GM12878 (cell line): ENCODE results near the gene SZRD1. TPM values are rescaled to one million over a fixed set of nuclear protein-coding genes. Genes with fewer than 3 reads are reported as not detected.
A peak's percentile ranks its signal among the peaks of the same experiment; 100 is the strongest.

Source experiments
- ATAC-seq: fragments of 200-7000 bp; cut with Tn5 transposase; 3 replicates; pipeline ENCODE4 v1.9.1; 2020; ENCODE audit warnings: mild to moderate bottlenecking, moderate library complexity
- BruUV-seq: library from RNA; stranded (reverse); fragments of 400-500 nt; replicated peaks from 2 replicates; lab custom pipeline; 2021; lab: Mats Ljungman, UMichigan
- CTCF ChIA-PET: fragments of 300-600 bp; sonication (Branson Sonifier 250); formaldehyde crosslinking; extraction: SDS; loops from one replicate; lab custom pipeline; 2021; ENCODE audit warnings: inconsistent platforms; lab: Yijun Ruan, JAX
- POLR2A ChIA-PET: fragments of 350-600 bp; formaldehyde crosslinking; extraction: SDS; loops from one replicate; lab custom pipeline; 2021; ENCODE audit warnings: inconsistent platforms; lab: Charles Lee
- RAD21 ChIA-PET: fragments of 300-600 bp; sonication (Branson Sonifier 250); formaldehyde crosslinking; loops from one replicate; lab custom pipeline; 2023; ENCODE audit warnings: antibody characterized with exemption; ENCODE audit not compliant: unreplicated experiment; lab: Charles Lee
- SMC1A ChIA-PET: fragments of 300-600 bp; sonication (Branson Sonifier 250); formaldehyde crosslinking; loops from one replicate; lab custom pipeline; 2023; ENCODE audit not compliant: unreplicated experiment, uncharacterized antibody; lab: Charles Lee
- DNase-seq: peaks from one replicate; pipeline ENCODE4 v3.0.0-alpha.2; 2011; ENCODE audit warnings: low read depth, low spot score
- FAIRE-seq: peaks from 3 replicates; lab custom pipeline; 2011; peaks lifted over from hg19 to GRCh38; lab: Jason Lieb, UNC
- H2AFZ ChIP-seq: 2 replicates; pipeline ENCODE4 v1.6.0; 2011; ENCODE audit warnings: low read depth, low read length, control low read depth; ENCODE audit not compliant: control insufficient read depth
- H3K27ac ChIP-seq: 2 replicates; pipeline ENCODE4 v1.5.1; 2011; ENCODE audit warnings: control low read depth; ENCODE audit not compliant: control insufficient read depth, insufficient read depth
- H3K27me3 ChIP-seq, 2 experiments: replicated peaks in 1 of 2; 2 replicates each; pipeline versions ENCODE4 v1.6.0 to v1.6.1; 2011; ENCODE audit warnings: low read length in 1 of 2; ENCODE audit not compliant: control insufficient read depth in 2 of 2, insufficient read depth in 2 of 2
- H3K36me3 ChIP-seq, 2 experiments: 2 replicates each; pipeline ENCODE4 v1.5.1; 2011; ENCODE audit warnings: low read length in 1 of 2; ENCODE audit not compliant: control insufficient read depth in 2 of 2, insufficient read depth in 2 of 2
- H3K4me1 ChIP-seq: 2 replicates; pipeline ENCODE4 v1.6.1; 2011; ENCODE audit warnings: mild to moderate bottlenecking, low read length, moderate library complexity, mixed read lengths; ENCODE audit not compliant: control insufficient read depth, insufficient read depth
- H3K4me2 ChIP-seq: 2 replicates; pipeline ENCODE4 v1.6.0; 2011; ENCODE audit warnings: control low read depth; ENCODE audit not compliant: control insufficient read depth, insufficient read depth
- H3K4me3 ChIP-seq: fragments of 200-600 bp; sonication (generic); 2 replicates; pipeline ENCODE4 v1.5.1; 2016
- H3K79me2 ChIP-seq: 2 replicates; pipeline ENCODE4 v1.6.0; 2011; ENCODE audit warnings: low read length; ENCODE audit not compliant: control insufficient read depth, insufficient read depth
- H3K9ac ChIP-seq: 2 replicates; pipeline ENCODE4 v1.8.0; 2011; ENCODE audit warnings: low read length, control low read depth, mixed read lengths; ENCODE audit not compliant: control insufficient read depth, insufficient read depth
- H3K9me3 ChIP-seq: replicated peaks from 3 replicates; pipeline ENCODE4 v1.5.1; 2011; ENCODE audit warnings: mild to moderate bottlenecking, low read length; ENCODE audit not compliant: control insufficient read depth, insufficient read depth
- H4K20me1 ChIP-seq: 2 replicates; pipeline ENCODE4 v1.6.0; 2011; ENCODE audit not compliant: control insufficient read depth, insufficient read depth
- CBX5 ChIP-seq: sonication (generic); IDR thresholded peaks from 2 replicates; pipeline ENCODE4 v1.6.1; 2016; ENCODE audit warnings: low read depth, moderate library complexity, mild to moderate bottlenecking, inconsistent platforms
- CEBPB ChIP-seq, 2 experiments: fragments of 150-350 bp in 1 of 2; IDR thresholded peaks; 2 replicates each; pipeline ENCODE4 v1.6.1; 2012 to 2014; ENCODE audit warnings: low read depth in 2 of 2, low read length in 2 of 2, borderline replicate concordance in 1 of 2, inconsistent platforms in 1 of 2
- CUX1 ChIP-seq: IDR thresholded peaks from 2 replicates; pipeline ENCODE4 v1.6.1; 2012; ENCODE audit warnings: improper control_type of control experiment, low read depth, low read length; ENCODE audit not compliant: insufficient replicate concordance
- EGR1 ChIP-seq, 2 experiments: IDR thresholded peaks; 1 replicate in 1 of 2; 2 replicates in 1 of 2; pipeline ENCODE4 v1.6.1; 2011 to 2012; ENCODE audit warnings: low read depth in 2 of 2, low read length in 2 of 2, borderline replicate concordance in 1 of 2, mild to moderate bottlenecking in 1 of 2, moderate library complexity in 1 of 2
- KDM1A ChIP-seq: fragments of 200-600 bp; sonication (generic); IDR thresholded peaks from 2 replicates; pipeline ENCODE4 v1.6.1; 2016; ENCODE audit warnings: borderline replicate concordance
- MYC ChIP-seq: IDR thresholded peaks from 2 replicates; pipeline ENCODE4 v1.6.1; 2011; ENCODE audit warnings: mild to moderate bottlenecking, low read length, moderate library complexity, inconsistent platforms; ENCODE audit not compliant: insufficient read depth, insufficient replicate concordance, insufficient read length, severe bottlenecking
- NFYB ChIP-seq: IDR thresholded peaks from 2 replicates; pipeline ENCODE4 v1.6.1; 2011; ENCODE audit warnings: low read depth, mild to moderate bottlenecking, low read length, improper control_type of control experiment, moderate library complexity; ENCODE audit not compliant: insufficient read depth
- RAD51 ChIP-seq: fragments of 450-650 bp; IDR thresholded peaks from 2 replicates; pipeline ENCODE4 v1.6.1; 2016; ENCODE audit warnings: moderate library complexity, mild to moderate bottlenecking, inconsistent platforms
- RCOR1 ChIP-seq: conservative IDR thresholded peaks from 2 replicates; pipeline ENCODE4 v1.6.1; 2012; ENCODE audit warnings: low read depth, low read length, improper control_type of control experiment
- ZNF622 ChIP-seq: fragments of 450-650 bp; IDR thresholded peaks from 2 replicates; pipeline ENCODE4 v1.6.1; 2017; ENCODE audit warnings: mild to moderate bottlenecking, inconsistent platforms
- WGBS: methylation state at CpG from one replicate; pipeline ENCODE4 v1.1.6; 2016; ENCODE audit warnings: low lambda C conversion rate; ENCODE audit not compliant: insufficient replicate concordance, insufficient coverage; ENCODE audit errors: missing lambda C conversion rate; 5-methylcytosine and 5-hydroxymethylcytosine counted together
- in situ Hi-C: fragments of 300-500 bp; cut with MboI; formaldehyde crosslinking; loops from 9 replicates; pipeline ENCODE4 v1.14.3; 2018; ENCODE audit warnings: mixed read lengths
- intact Hi-C: fragments of 100-400 bp; cut with micrococcal nuclease; formaldehyde crosslinking; loops from one replicate; pipeline ENCODE4 v1.14.2; 2022; ENCODE audit not compliant: unreplicated experiment
- polyA plus RNA-seq, 11 experiments: library from polyadenylated mRNA; depleted of rRNA in 4 of 11; unstranded in 6 of 11; stranded (reverse) in 5 of 11; fragments of >200 nt; fragmentation: Nextera tagmentation in 4 of 11; fragmentation: Illumina TruSeq in 1 of 11; extraction: Ambion mirVana in 4 of 11; extraction: Trizol in 1 of 11; gene quantifications; 1 replicate in 1 of 11; 2 replicates in 10 of 11; pipeline versions ENCODE4 v1.2.1 to v1.2.3, GENCODE V29; 2011 to 2016; ENCODE audit warnings: inconsistent platforms in 2 of 11, missing spikeins in 2 of 11, low read depth in 1 of 11
- total RNA-seq, 4 experiments: library from RNA; depleted of rRNA in 3 of 4; stranded (reverse); fragments of >200 nt in 3 of 4; fragmentation: Illumina TruSeq in 1 of 4; extraction: Trizol in 1 of 4; gene quantifications; 2 replicates each; pipeline versions ENCODE4 v1.2.1 to v1.2.3, GENCODE V29; 2013 to 2021
- TF ChIP-seq, protein P1 (sequence below): fragments of 450-650 bp; IDR thresholded peaks from 2 replicates; pipeline ENCODE4 v1.6.1; 2017; ENCODE audit warnings: antibody characterized with exemption, mild to moderate bottlenecking, moderate library complexity
- TF ChIP-seq, protein P2 (sequence below): IDR thresholded peaks from 2 replicates; pipeline ENCODE4 v1.6.1; 2012; ENCODE audit warnings: low read depth, low read length, improper control_type of control experiment

Gene SZRD1
- total and polyA plus RNA-seq, 10 of the 15 experiments (the other 5 are each of a cell fraction or from before 2014, with no cell fraction given): 5.6 to 213 (median 113) TPM

GRCh38 chr1:16349847-16350406 is 17.1 kb upstream of the SZRD1 start (continued):
- TF ChIP-seq CUX1 (no peak), RAD51 (no peak), ZNF622 (no peak)

- no peak for ATAC-seq
- Histone ChIP-seq H3K79me2 (peaks cover 54% of the 10 kb centered on the region), H4K20me1 (no peaks in the 10 kb centered on the region; the same call in 1 of the 2 replicates), H3K9me3 (no peaks in the 10 kb centered on the region), H3K4me3 (peak overlapping the region; percentile 93), H2AFZ (peak overlapping the region; percentile 96), H3K4me1 (0 out of 2 replicates have a peak, but pooled peaks cover 4% of the 10 kb centered on the region), H3K36me3 (no peaks in the 10 kb centered on the region), H3K9ac (peak overlapping the region; percentile 87), H3K27ac (peak overlapping the region; percentile 84), H3K27me3 (no peaks in the 10 kb centered on the region), H3K4me2 (peak overlapping the region; percentile 64)
- ChIA-PET SMC1A (interaction anchor here (0.8 to 5.6 kb wide), 6 partner anchors 8 to 89 kb away, joined by 3 to 43 read pairs (median 4); partner anchors contain the start of genes NECAP2 and SZRD1), CTCF (interaction anchor here (0.7 to 5.0 kb wide), 9 partner anchors 13 to 272 kb away, joined by 3 to 85 read pairs (median 4); no protein-coding TSS in a partner anchor), POLR2A (interaction anchor here (0.7 to 4.1 kb wide), 6 partner anchors 12 to 57 kb away, joined by 3 to 21 read pairs (median 4); partner anchors contain the start of gene SZRD1), RAD21 (interaction anchor here (3.9 kb wide), 1 partner anchor 13 kb away, joined by 31 read pairs; no protein-coding TSS in a partner anchor)
- FAIRE-seq: no peak
- no TSS peak for BruUV-seq
- DNase-seq: no peak
- in situ Hi-C loops (no loop called here), intact Hi-C loops (no loop called here)
- WGBS: under 1% methylated on average over 20 of the region's 20 CpGs
- TF ChIP-seq MYC: no peak
- no peak for TF ChIP-seq NFYB
- TF ChIP-seq CBX5: no peak
- TF ChIP-seq KDM1A: no peak
- TF ChIP-seq, protein P1, sequence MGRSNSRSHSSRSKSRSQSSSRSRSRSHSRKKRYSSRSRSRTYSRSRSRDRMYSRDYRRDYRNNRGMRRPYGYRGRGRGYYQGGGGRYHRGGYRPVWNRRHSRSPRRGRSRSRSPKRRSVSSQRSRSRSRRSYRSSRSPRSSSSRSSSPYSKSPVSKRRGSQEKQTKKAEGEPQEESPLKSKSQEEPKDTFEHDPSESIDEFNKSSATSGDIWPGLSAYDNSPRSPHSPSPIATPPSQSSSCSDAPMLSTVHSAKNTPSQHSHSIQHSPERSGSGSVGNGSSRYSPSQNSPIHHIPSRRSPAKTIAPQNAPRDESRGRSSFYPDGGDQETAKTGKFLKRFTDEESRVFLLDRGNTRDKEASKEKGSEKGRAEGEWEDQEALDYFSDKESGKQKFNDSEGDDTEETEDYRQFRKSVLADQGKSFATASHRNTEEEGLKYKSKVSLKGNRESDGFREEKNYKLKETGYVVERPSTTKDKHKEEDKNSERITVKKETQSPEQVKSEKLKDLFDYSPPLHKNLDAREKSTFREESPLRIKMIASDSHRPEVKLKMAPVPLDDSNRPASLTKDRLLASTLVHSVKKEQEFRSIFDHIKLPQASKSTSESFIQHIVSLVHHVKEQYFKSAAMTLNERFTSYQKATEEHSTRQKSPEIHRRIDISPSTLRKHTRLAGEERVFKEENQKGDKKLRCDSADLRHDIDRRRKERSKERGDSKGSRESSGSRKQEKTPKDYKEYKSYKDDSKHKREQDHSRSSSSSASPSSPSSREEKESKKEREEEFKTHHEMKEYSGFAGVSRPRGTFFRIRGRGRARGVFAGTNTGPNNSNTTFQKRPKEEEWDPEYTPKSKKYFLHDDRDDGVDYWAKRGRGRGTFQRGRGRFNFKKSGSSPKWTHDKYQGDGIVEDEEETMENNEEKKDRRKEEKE: no peak
- TF ChIP-seq EGR1 (IDR thresholded peaks at IDR 0.05; ENCODE audit: borderline replicate concordance in 1 of 2, low read depth in 2 of 2, low read length in 2 of 2): no peak
- TF ChIP-seq RCOR1: no peak
- no peak for TF ChIP-seq CEBPB (IDR thresholded peaks at IDR 0.05; ENCODE audit: borderline replicate concordance in 1 of 2, low read depth in 2 of 2, low read length in 2 of 2)
- TF ChIP-seq, protein P2, sequence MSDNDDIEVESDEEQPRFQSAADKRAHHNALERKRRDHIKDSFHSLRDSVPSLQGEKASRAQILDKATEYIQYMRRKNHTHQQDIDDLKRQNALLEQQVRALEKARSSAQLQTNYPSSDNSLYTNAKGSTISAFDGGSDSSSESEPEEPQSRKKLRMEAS: no peak
Measured at GRCh38 chr1:16351456-16351993, 15.5 kb upstream of the SZRD1 start.
